Mesenchymal stem cell (in vitro differentiated cells and primary cell): Measurements from ENCODE around the gene PRKAG2.

Experiments
- DNase-seq: peaks from one replicate; pipeline ENCODE4 v3.0.0-alpha.2; 2013
- H2AFZ ChIP-seq: one replicate; pipeline ENCODE4 v1.6.1; 2013; ENCODE audit warnings: low read depth, mild to moderate bottlenecking, control low read depth, inconsistent platforms, low read length, moderate library complexity
- H2AK5ac ChIP-seq: 2 replicates; pipeline ENCODE4 v1.6.1; 2013; ENCODE audit warnings: low read length, moderate library complexity, mild to moderate bottlenecking, inconsistent platforms; ENCODE audit not compliant: severe bottlenecking
- H2BK120ac ChIP-seq: one replicate; pipeline ENCODE4 v1.6.1; 2013; ENCODE audit warnings: low read depth, mild to moderate bottlenecking, inconsistent platforms, low read length, moderate library complexity
- H2BK12ac ChIP-seq, 2 experiments: one replicate each; pipeline ENCODE4 v1.6.1; 2013; ENCODE audit warnings: inconsistent platforms in 2 of 2, low read length in 2 of 2, mild to moderate bottlenecking in 2 of 2, moderate library complexity in 2 of 2, control low read depth in 1 of 2
- H2BK15ac ChIP-seq: one replicate; pipeline ENCODE4 v1.6.1; 2013; ENCODE audit warnings: mild to moderate bottlenecking, low read depth, inconsistent platforms; ENCODE audit not compliant: poor library complexity, severe bottlenecking
- H2BK5ac ChIP-seq: 2 replicates; pipeline ENCODE4 v1.6.1; 2013; ENCODE audit warnings: low read depth, mild to moderate bottlenecking, low read length, control low read depth, inconsistent platforms; ENCODE audit not compliant: poor library complexity, severe bottlenecking
- H3K14ac ChIP-seq, 2 experiments: one replicate each; pipeline ENCODE4 v1.6.1; 2013; ENCODE audit warnings: inconsistent platforms in 2 of 2, low read length in 2 of 2, control low read depth in 1 of 2, mild to moderate bottlenecking in 1 of 2, moderate library complexity in 1 of 2
- H3K18ac ChIP-seq, 2 experiments: one replicate each; pipeline ENCODE4 v1.6.1; 2013; ENCODE audit warnings: inconsistent platforms in 2 of 2, low read length in 2 of 2, control low read depth in 1 of 2, low read depth in 1 of 2, mild to moderate bottlenecking in 1 of 2
- H3K23ac ChIP-seq, 2 experiments: one replicate each; pipeline ENCODE4 v1.6.1; 2013; ENCODE audit warnings: inconsistent platforms in 2 of 2, low read length in 2 of 2, mild to moderate bottlenecking in 2 of 2, moderate library complexity in 2 of 2, control low read depth in 1 of 2
- H3K27ac ChIP-seq: 2 replicates; pipeline ENCODE4 v1.5.1; 2013; ENCODE audit warnings: mild to moderate bottlenecking, moderate library complexity, low read length, control low read depth, inconsistent platforms; ENCODE audit not compliant: poor library complexity, severe bottlenecking
- H3K27me3 ChIP-seq, 2 experiments: 2 replicates each; pipeline versions ENCODE4 v1.6.1 to v1.7.0; 2013; ENCODE audit warnings: low read length in 2 of 2, mild to moderate bottlenecking in 2 of 2, moderate library complexity in 2 of 2, control low read depth in 1 of 2, inconsistent platforms in 1 of 2; ENCODE audit not compliant: control insufficient read depth in 1 of 2, insufficient read depth in 1 of 2
- H3K36me3 ChIP-seq, 2 experiments: 2 replicates each; pipeline versions ENCODE4 v1.6.1 to v1.7.0; 2013; ENCODE audit warnings: low read length in 2 of 2, control low read depth in 1 of 2, inconsistent platforms in 1 of 2, low read depth in 1 of 2, mild to moderate bottlenecking in 1 of 2; ENCODE audit not compliant: insufficient read depth in 2 of 2, control insufficient read depth in 1 of 2
- H3K4ac ChIP-seq, 2 experiments: one replicate each; pipeline ENCODE4 v1.6.1; 2013; ENCODE audit warnings: inconsistent platforms in 2 of 2, low read length in 2 of 2, mild to moderate bottlenecking in 2 of 2, moderate library complexity in 2 of 2, control low read depth in 1 of 2, low read depth in 1 of 2
- H3K4me1 ChIP-seq: 2 replicates; pipeline ENCODE4 v1.6.1; 2013; ENCODE audit warnings: low read depth, low read length, control low read depth; ENCODE audit not compliant: control insufficient read depth, insufficient read depth
- H3K4me2 ChIP-seq: 2 replicates; pipeline ENCODE4 v1.6.1; 2013; ENCODE audit warnings: low read length, mild to moderate bottlenecking, inconsistent platforms; ENCODE audit not compliant: poor library complexity, severe bottlenecking
- H3K4me3 ChIP-seq, 2 experiments: 2 replicates each; pipeline versions ENCODE4 v1.5.1 to v1.7.0; 2013; ENCODE audit warnings: low read length in 2 of 2, mild to moderate bottlenecking in 2 of 2, control low read depth in 1 of 2, low read depth in 1 of 2; ENCODE audit not compliant: insufficient read depth in 1 of 2
- H3K79me1 ChIP-seq: replicated peaks from 2 replicates; pipeline ENCODE4 v1.6.1; 2013; ENCODE audit warnings: mild to moderate bottlenecking, control low read depth, low read length, inconsistent platforms; ENCODE audit not compliant: poor library complexity, severe bottlenecking
- H3K9ac ChIP-seq: 2 replicates; pipeline ENCODE4 v1.7.0; 2013; ENCODE audit warnings: mild to moderate bottlenecking, low read length, moderate library complexity
- H3K9me3 ChIP-seq: 2 replicates; pipeline ENCODE4 v1.7.0; 2013; ENCODE audit warnings: mild to moderate bottlenecking, low read length; ENCODE audit not compliant: control insufficient read depth
- H4K8ac ChIP-seq: one replicate; pipeline ENCODE4 v1.6.1; 2013; ENCODE audit warnings: inconsistent platforms, mild to moderate bottlenecking, low read length, moderate library complexity
- H4K91ac ChIP-seq: one replicate; pipeline ENCODE4 v1.6.1; 2013; ENCODE audit warnings: mild to moderate bottlenecking, low read length, inconsistent platforms
- WGBS: methylation state at CpG from one replicate; pipeline ENCODE4 v1.1.7; 2013; ENCODE audit warnings: mixed read lengths; 5-methylcytosine and 5-hydroxymethylcytosine counted together

The PRKAG2 gene

GRCh38 chr7:151699928-151700319 is 177.0 kb downstream of the PRKAG2 start:
- Histone ChIP-seq H3K23ac (peak overlapping the region in 1 of 2 experiments; percentile 11), H3K9ac (no peak overlapping the region), H4K8ac (no peak overlapping the region), H2BK12ac (peak overlapping the region in 1 of 2 experiments; percentile 8), H3K27me3 (peaks cover 0 to 27% of the 10 kb centered on the region in 2 experiments), H3K27ac (peak overlapping the region; percentile 92), H2AK5ac (peak overlapping the region; percentile 93), H4K91ac (peak overlapping the region; percentile 43), H3K4me1 (peaks cover 56% of the 10 kb centered on the region), H3K9me3 (no peaks in the 10 kb centered on the region), H3K4me3 (no peak overlapping the region), H2BK120ac (no peak overlapping the region), H3K4me2 (no peak overlapping the region), H3K14ac (no peak overlapping the region), H3K79me1 (no peaks in the 10 kb centered on the region), H3K36me3 (no peaks in the 10 kb centered on the region), H2BK15ac (peak overlapping the region; percentile 73), H3K18ac (peak overlapping the region in 1 of 2 experiments; percentile 2), H2AFZ (no peak overlapping the region), H2BK5ac (no peak overlapping the region), H3K4ac (no peak overlapping the region)
- peak; percentile 59 for DNase-seq
- WGBS: 74% methylated on average over 9 of the region's 10 CpGs

- H3K18ac ChIP-seq: peak overlapping the region; percentile 25 to 78
- H2AK5ac ChIP-seq: peak overlapping the region; percentile 94
- H3K79me1 ChIP-seq: no peaks in the 10 kb centered on the region
- peak overlapping the region; percentile 21 for H4K91ac ChIP-seq
- 46% methylated on average over 16 of the region's 16 CpGs for WGBS
- DNase-seq: peak; percentile 92
- H2BK15ac ChIP-seq: no peak overlapping the region
- no peak overlapping the region for H3K4me3 ChIP-seq
- H2BK5ac ChIP-seq: peak overlapping the region; percentile 74
- no peak overlapping the region for H2AFZ ChIP-seq
- H3K4me1 ChIP-seq: peaks cover 54% of the 10 kb centered on the region
- H4K8ac ChIP-seq: peak overlapping the region; percentile 10
- H3K14ac ChIP-seq: peak overlapping the region in 1 of 2 experiments; percentile 15
- H2BK120ac ChIP-seq: no peak overlapping the region
- H3K4ac ChIP-seq: no peak overlapping the region
- H3K36me3 ChIP-seq: no peaks in the 10 kb centered on the region
- no peaks in the 10 kb centered on the region for H3K9me3 ChIP-seq
- H2BK12ac ChIP-seq: peak overlapping the region; percentile 8 to 38
- H3K9ac ChIP-seq: peak overlapping the region; percentile 2
- peaks cover 0 to 28% of the 10 kb centered on the region in 2 experiments for H3K27me3 ChIP-seq
- peak overlapping the region; percentile 92 for H3K27ac ChIP-seq
- no peak overlapping the region for H3K23ac ChIP-seq
- peak overlapping the region; percentile 5 for H3K4me2 ChIP-seq
Observed at GRCh38 chr7:151699147-151699927, 177.6 kb downstream of the PRKAG2 start.

GRCh38 chr7:151697942-151698341 is 179.0 kb downstream of the PRKAG2 start:
- H3K36me3 ChIP-seq: no peaks in the 10 kb centered on the region
- H4K91ac ChIP-seq: peak overlapping the region; percentile 52
- no peak for DNase-seq
- peaks cover 58% of the 10 kb centered on the region for H3K4me1 ChIP-seq
- 97% methylated on average over 5 of the region's 5 CpGs for WGBS
- H2AFZ ChIP-seq: no peak overlapping the region
- peak overlapping the region; percentile 38 to 59 for H2BK12ac ChIP-seq
- H3K18ac ChIP-seq: peak overlapping the region; percentile 2 to 55
- H3K79me1 ChIP-seq: no peaks in the 10 kb centered on the region
- H2AK5ac ChIP-seq: peak overlapping the region; percentile 95
- no peak overlapping the region for H3K9ac ChIP-seq
- H4K8ac ChIP-seq: no peak overlapping the region
- H3K4me3 ChIP-seq: no peak overlapping the region
- no peak overlapping the region for H3K4me2 ChIP-seq
- no peak overlapping the region for H2BK15ac ChIP-seq
- no peak overlapping the region for H2BK5ac ChIP-seq
- no peak overlapping the region for H3K27ac ChIP-seq
- H2BK120ac ChIP-seq: no peak overlapping the region
- peak overlapping the region in 1 of 2 experiments; percentile 16 for H3K23ac ChIP-seq
- H3K4ac ChIP-seq: no peak overlapping the region
- H3K27me3 ChIP-seq: peaks cover 0 to 23% of the 10 kb centered on the region in 2 experiments
- H3K14ac ChIP-seq: no peak overlapping the region
- H3K9me3 ChIP-seq: no peaks in the 10 kb centered on the region

- Histone ChIP-seq H3K14ac (no peak overlapping the region), H3K9me3 (no peaks in the 10 kb centered on the region), H2AFZ (no peak overlapping the region), H2AK5ac (peak overlapping the region; percentile 95), H2BK12ac (peak overlapping the region in 1 of 2 experiments; percentile 59), H3K18ac (peak overlapping the region in 1 of 2 experiments; percentile 70), H2BK5ac (no peak overlapping the region), H3K4me2 (no peak overlapping the region), H3K4me3 (no peak overlapping the region), H3K79me1 (no peaks in the 10 kb centered on the region), H3K36me3 (no peaks in the 10 kb centered on the region), H4K8ac (peak overlapping the region; percentile 10), H3K27me3 (peaks cover 0 to 22% of the 10 kb centered on the region in 2 experiments), H3K4ac (no peak overlapping the region), H3K27ac (no peak overlapping the region), H4K91ac (peak overlapping the region; percentile 40), H3K9ac (no peak overlapping the region), H2BK120ac (no peak overlapping the region), H3K4me1 (peaks cover 58% of the 10 kb centered on the region), H3K23ac (no peak overlapping the region), H2BK15ac (no peak overlapping the region)
- WGBS: over 99% methylated on average over 10 of the region's 10 CpGs
- DNase-seq: no peak
Observed at GRCh38 chr7:151697515-151697895, 179.4 kb downstream of the PRKAG2 start.
